ENCODE measurements around the gene COQ6. TPM values are rescaled to one million over a fixed set of nuclear protein-coding genes. Genes with fewer than 3 reads are reported as not detected.
"Not testable (repeated sequence)": the region's sequence is repeated elsewhere in the genome, so short reads cannot be mapped to it uniquely, and the experiment has no call there.

The COQ6 gene
- total RNA-seq, 4 donors from 2014 or later, result 20.9 to 42.7 (median 38.7) TPM

DNA sequence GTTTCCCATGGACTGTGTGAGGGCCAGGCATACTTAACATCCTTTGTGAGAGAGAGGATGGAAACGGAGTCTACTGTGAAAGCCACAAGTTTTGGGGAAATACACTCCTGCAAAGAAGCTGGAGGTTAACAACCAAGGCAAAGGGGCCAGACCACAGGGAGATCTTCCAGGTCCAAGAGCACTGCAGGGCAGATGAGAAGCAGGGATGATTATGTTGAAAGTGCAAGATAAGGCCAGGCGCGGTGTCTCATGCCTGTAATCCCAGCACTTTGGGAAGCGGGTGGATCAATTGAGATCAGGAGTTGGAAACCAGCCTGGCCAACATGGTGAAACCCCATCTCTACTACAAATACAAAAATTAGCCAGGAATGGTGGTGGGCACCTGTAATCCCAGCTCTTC, 15.1 kb downstream of the COQ6 start:
- intact Hi-C loops (cut with DNase I; ENCODE audit: low total_unique reads), result no loop called here
- TF ChIP-seq, protein P1, sequence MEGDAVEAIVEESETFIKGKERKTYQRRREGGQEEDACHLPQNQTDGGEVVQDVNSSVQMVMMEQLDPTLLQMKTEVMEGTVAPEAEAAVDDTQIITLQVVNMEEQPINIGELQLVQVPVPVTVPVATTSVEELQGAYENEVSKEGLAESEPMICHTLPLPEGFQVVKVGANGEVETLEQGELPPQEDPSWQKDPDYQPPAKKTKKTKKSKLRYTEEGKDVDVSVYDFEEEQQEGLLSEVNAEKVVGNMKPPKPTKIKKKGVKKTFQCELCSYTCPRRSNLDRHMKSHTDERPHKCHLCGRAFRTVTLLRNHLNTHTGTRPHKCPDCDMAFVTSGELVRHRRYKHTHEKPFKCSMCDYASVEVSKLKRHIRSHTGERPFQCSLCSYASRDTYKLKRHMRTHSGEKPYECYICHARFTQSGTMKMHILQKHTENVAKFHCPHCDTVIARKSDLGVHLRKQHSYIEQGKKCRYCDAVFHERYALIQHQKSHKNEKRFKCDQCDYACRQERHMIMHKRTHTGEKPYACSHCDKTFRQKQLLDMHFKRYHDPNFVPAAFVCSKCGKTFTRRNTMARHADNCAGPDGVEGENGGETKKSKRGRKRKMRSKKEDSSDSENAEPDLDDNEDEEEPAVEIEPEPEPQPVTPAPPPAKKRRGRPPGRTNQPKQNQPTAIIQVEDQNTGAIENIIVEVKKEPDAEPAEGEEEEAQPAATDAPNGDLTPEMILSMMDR (IDR thresholded peaks at IDR 0.05), result no peak
- no peak for TF ChIP-seq POLR2A (IDR thresholded peaks at IDR 0.05)
- no peak for DNase-seq (ENCODE audit: low spot score in 2 of 2)
- 90 to 92% methylated on average over 4 of the region's 4 CpGs for WGBS, 2 donors
- no peak overlapping the region for H3K4me3 ChIP-seq (ENCODE audit: low read depth, poor library complexity, severe bottlenecking)

DNA sequence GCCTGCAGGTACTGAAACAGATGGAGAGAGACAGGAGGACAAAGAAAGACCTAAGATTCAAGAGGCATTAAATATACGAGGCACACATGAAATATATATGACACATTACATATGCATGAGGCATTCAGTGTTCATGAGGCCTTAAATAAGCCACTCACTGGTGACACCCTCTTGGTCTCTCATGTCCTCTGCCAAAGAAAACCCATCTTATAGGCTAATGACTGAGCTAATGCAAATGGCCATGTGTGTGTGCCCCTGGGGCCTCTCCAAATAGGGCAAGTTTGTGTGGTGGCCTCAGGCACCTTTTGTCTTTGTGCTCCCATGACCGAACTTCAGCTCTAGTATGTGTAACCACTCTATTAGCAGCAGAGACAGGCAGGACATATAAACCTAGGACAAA, 18.8 kb downstream of the COQ6 start:
- no peak overlapping the region for H3K4me3 ChIP-seq (ENCODE audit: low read depth, poor library complexity, severe bottlenecking)
- no peak for TF ChIP-seq POLR2A (IDR thresholded peaks at IDR 0.05)
- TF ChIP-seq, protein P1 (IDR thresholded peaks at IDR 0.05), result no peak
- intact Hi-C loops (cut with DNase I; ENCODE audit: low total_unique reads), result no loop called here
- WGBS, 2 donors, result 88 to 92% methylated on average over 2 of the region's 2 CpGs
- DNase-seq (ENCODE audit: low spot score in 2 of 2), result no peak

DNA sequence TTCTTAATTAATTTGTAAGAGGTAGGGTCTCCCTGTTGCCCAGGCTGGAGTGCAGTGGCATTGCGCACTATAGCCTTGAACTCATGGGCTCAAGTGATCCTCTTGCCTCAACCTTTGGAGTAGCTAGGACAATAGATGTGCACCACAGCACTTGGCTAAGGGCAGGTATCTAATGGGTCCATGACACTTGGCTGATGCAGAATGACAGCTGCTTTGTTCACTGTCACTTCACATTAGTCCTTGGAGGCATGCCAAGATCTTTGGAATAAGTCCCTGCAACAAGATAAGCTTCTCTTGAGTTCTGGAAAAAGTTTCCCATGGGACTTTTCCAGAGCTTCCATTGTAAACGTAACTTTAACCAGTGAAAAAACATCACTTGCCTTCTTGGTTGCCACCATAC, 23.4 kb downstream of the COQ6 start:
- TF ChIP-seq, protein P1 (IDR thresholded peaks at IDR 0.05), result no peak
- TF ChIP-seq POLR2A (IDR thresholded peaks at IDR 0.05), result no peak
- intact Hi-C loops (cut with DNase I; ENCODE audit: low total_unique reads), result no loop called here
- WGBS, 2 donors, result 82 to 90% methylated on average over 2 of the region's 2 CpGs

DNA sequence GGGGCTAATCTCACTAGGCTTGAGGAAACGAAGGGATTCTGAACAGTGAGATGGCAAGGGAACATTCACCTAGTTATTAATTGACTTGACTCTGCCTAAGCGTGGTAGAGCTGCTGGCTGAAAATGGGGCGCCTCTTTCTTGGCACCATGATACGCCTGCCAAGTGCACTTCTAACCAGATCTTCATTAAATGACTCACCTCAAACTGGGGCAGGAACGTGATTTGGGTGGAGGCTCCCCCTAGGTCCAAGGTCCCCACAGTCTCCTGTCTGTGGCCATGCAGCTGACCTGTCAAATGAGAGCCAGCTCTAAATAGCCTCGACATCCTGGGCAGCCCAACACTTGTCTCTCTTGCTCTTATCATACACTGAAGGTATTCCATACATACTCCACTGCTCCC, 26.0 kb downstream of the COQ6 start:
- H3K4me3 ChIP-seq (ENCODE audit: low read depth, poor library complexity, severe bottlenecking), result no peak overlapping the region
- TF ChIP-seq POLR2A (IDR thresholded peaks at IDR 0.05), result no peak
- TF ChIP-seq, protein P1 (IDR thresholded peaks at IDR 0.05), result no peak
- 59 to 85% methylated on average over 6 of the region's 6 CpGs for WGBS, 2 donors
- no peak for DNase-seq (ENCODE audit: low spot score in 2 of 2)
- intact Hi-C loops (cut with DNase I; ENCODE audit: low total_unique reads), result no loop called here

More for the DNA sequence above, 23.4 kb downstream of the COQ6 start:
- DNase-seq (ENCODE audit: low spot score in 2 of 2), result peak in 1 of 2 donors; percentile 18
- H3K4me3 ChIP-seq (ENCODE audit: low read depth, poor library complexity, severe bottlenecking), result no peak overlapping the region

DNA sequence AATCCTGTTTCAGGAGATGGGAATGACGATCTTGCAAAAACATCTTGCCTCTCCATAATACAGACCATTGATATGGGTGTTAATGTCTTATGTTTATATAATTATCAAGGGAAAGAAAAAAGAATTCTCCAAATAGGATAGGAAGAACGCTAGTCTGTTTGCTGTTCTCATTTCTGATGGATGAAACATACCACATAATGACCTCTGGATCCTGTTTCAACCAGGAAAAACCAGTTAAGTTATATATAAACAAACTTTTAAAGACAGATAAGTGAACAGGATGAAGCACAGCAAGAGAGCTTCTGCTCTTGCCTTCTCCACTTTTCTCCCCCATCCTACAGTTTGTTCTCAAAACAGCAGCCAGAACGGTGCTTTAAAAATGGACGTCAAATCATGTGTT, 27.8 kb downstream of the COQ6 start:
- TF ChIP-seq, protein P1 (IDR thresholded peaks at IDR 0.05), result no peak
- no peak for TF ChIP-seq POLR2A (IDR thresholded peaks at IDR 0.05)
- no peak overlapping the region for H3K4me3 ChIP-seq (ENCODE audit: low read depth, poor library complexity, severe bottlenecking)
- intact Hi-C loops (cut with DNase I; ENCODE audit: low total_unique reads), result no loop called here
- WGBS, 2 donors, result 66 to 91% methylated on average over 4 of the region's 4 CpGs
- no peak for DNase-seq (ENCODE audit: low spot score in 2 of 2)

DNA sequence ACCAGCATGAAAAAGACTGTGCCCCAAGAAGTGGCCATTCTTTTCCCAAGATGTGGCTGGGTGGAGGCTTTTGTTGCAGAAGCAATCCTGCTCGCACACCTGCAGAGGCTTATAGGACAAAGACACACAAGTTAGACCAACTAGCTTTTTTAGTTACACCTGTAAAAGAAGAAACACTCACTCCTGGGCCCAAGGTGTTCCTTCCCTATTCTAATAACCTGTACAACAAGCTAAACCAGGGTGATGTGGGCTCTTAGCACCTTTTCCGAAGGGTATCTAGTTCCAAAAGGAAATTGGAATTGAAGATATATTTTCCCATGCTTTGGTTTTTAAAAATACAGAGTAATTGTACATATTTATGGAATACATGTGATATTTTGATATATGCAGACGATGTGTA, 38.0 kb downstream of the COQ6 start:
- no peak for DNase-seq (ENCODE audit: low spot score in 2 of 2)

DNA sequence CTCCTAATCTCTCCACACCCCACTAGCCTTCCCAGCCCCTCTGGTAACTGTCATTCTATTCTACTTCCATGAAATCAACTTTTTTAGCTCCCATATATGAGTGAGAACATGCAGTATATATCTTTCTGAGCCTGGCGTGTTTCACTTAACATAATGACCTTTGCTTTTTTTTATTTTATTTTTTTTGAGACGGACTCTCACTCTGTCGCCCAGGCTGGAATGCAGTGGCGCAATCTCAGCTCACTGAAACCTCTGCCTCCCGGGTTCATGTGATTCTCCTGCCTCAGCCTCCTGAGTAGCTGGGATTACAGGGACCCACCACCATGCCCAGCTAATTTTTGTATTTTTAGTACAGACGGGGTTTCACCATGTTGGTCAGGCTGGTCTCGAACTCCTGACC, 38.6 kb downstream of the COQ6 start:
- H3K4me3 ChIP-seq (ENCODE audit: low read depth, poor library complexity, severe bottlenecking); DNase-seq (ENCODE audit: low spot score in 2 of 2); intact Hi-C loops (cut with DNase I; ENCODE audit: low total_unique reads): not testable (repeated sequence)
- WGBS, 2 donors, result 92 to 93% methylated on average over 7 of the region's 7 CpGs

More for the DNA sequence above, 38.0 kb downstream of the COQ6 start:
- 84 to 89% methylated on average over 3 of the region's 3 CpGs for WGBS, 2 donors
- intact Hi-C loops (cut with DNase I; ENCODE audit: low total_unique reads), result no loop called here
- H3K4me3 ChIP-seq (ENCODE audit: low read depth, poor library complexity, severe bottlenecking), result no peak overlapping the region
- TF ChIP-seq, protein P1 (IDR thresholded peaks at IDR 0.05), result no peak
- TF ChIP-seq POLR2A (IDR thresholded peaks at IDR 0.05), result no peak

Data from lower leg skin (tissue), 4 donors.